HG02884 (cell line): ENCODE measurements around the gene HSFX2.
"Not testable (repeated sequence)": the region's sequence is repeated elsewhere in the genome, so short reads cannot be mapped to it uniquely, and the experiment has no call there.

ENCODE experiments used
- ATAC-seq: cut with Tn5 transposase; IDR thresholded peaks from one replicate; pipeline ENCODE4 v1.9.1; 2021; ENCODE audit warnings: mild to moderate bottlenecking, moderate library complexity; ENCODE audit not compliant: unreplicated experiment

Gene HSFX2

GRCh38 chrX:149595214-149595613 lies at the start of gene HSFX2:
TSS of gene HSFX2 (minus strand) at chrX:149595314. CDS start at chrX:149594700, 614 bp downstream.
- ATAC-seq, result not testable (repeated sequence)

GRCh38 chrX:149643496-149643895 lies 48.4 kb upstream of the HSFX2 start:
- no peak for ATAC-seq

GRCh38 chrX:149641835-149642234 lies 46.7 kb upstream of the HSFX2 start:
- no peak for ATAC-seq

- ATAC-seq, result no peak
Measured at GRCh38 chrX:149641432-149641831, 46.3 kb upstream of the HSFX2 start.

GRCh38 chrX:149639568-149639967 lies 44.5 kb upstream of the HSFX2 start:
- no peak for ATAC-seq

- no peak for ATAC-seq
Measured at GRCh38 chrX:149638860-149639259, 43.7 kb upstream of the HSFX2 start.

- ATAC-seq, result no peak
Measured at GRCh38 chrX:149633511-149633910, 38.4 kb upstream of the HSFX2 start.

- peak; percentile 88 for ATAC-seq
Measured at GRCh38 chrX:149631234-149632165, 36.4 kb upstream of the HSFX2 start, which contains the start of gene TMEM185A. TSS of gene TMEM185A (minus strand) at chrX:149631792. CDS start at chrX:149631580, 212 bp downstream.

- ATAC-seq, result no peak
Measured at GRCh38 chrX:149630681-149631233, 35.6 kb upstream of the HSFX2 start.

GRCh38 chrX:149629730-149630387 lies 34.7 kb upstream of the HSFX2 start:
- ATAC-seq, result no peak

GRCh38 chrX:149628768-149629167 lies 33.7 kb upstream of the HSFX2 start:
- no peak for ATAC-seq

GRCh38 chrX:149628280-149628679 lies 33.2 kb upstream of the HSFX2 start:
- ATAC-seq, result no peak

GRCh38 chrX:149626829-149627228 lies 31.7 kb upstream of the HSFX2 start:
- ATAC-seq, result not testable (repeated sequence)

GRCh38 chrX:149619662-149620061 lies 24.5 kb upstream of the HSFX2 start:
- ATAC-seq, result not testable (repeated sequence)

- no peak for ATAC-seq
Measured at GRCh38 chrX:149618871-149619270, 23.8 kb upstream of the HSFX2 start.

GRCh38 chrX:149611623-149612175 lies 16.6 kb upstream of the HSFX2 start:
- no peak for ATAC-seq

- ATAC-seq, result no peak
Measured at GRCh38 chrX:149610511-149610910, 15.4 kb upstream of the HSFX2 start.

- ATAC-seq, result no peak
Measured at GRCh38 chrX:149607699-149608098, 12.6 kb upstream of the HSFX2 start.

- not testable (repeated sequence) for ATAC-seq
Measured at GRCh38 chrX:149605248-149605885, 10.3 kb upstream of the HSFX2 start.

- not testable (repeated sequence) for ATAC-seq
Measured at GRCh38 chrX:149598603-149599002, 3.5 kb upstream of the HSFX2 start.

- ATAC-seq, result not testable (repeated sequence)
Measured at GRCh38 chrX:149595943-149596342, 829 bp upstream of the HSFX2 start.
